ENCODE data around the gene PAX6.
A peak's percentile ranks its signal among the peaks of the same experiment; 100 is the strongest.
"Not testable (repeated sequence)": the region's sequence is repeated elsewhere in the genome, so short reads cannot be mapped to it uniquely, and the experiment has no call there.

The PAX6 gene

GRCh38 chr11:31763296-31763695 is 47.8 kb downstream of the PAX6 start:
- DNase-seq = peak; percentile 47 to 68

- DNase-seq = peak; percentile 88 to 97
These were observed 49.5 kb downstream of the PAX6 start for GRCh38 chr11:31761636-31762035.

- peak; percentile 76 to 90 for DNase-seq
These were observed 53.8 kb downstream of the PAX6 start for GRCh38 chr11:31757260-31757835.

GRCh38 chr11:31747581-31747980 is 63.5 kb downstream of the PAX6 start:
- DNase-seq = no peak

- not testable (repeated sequence) for DNase-seq
These were observed 70.3 kb downstream of the PAX6 start for GRCh38 chr11:31740731-31741368.

GRCh38 chr11:31740131-31740530 is 71.0 kb downstream of the PAX6 start:
- peak in 1 of 2 experiments; percentile 46 for DNase-seq
